Gastrocnemius medialis (tissue), 4 donors: Measurements from ENCODE around the gene UROS. TPM values are rescaled to one million over a fixed set of nuclear protein-coding genes. Genes with fewer than 3 reads are reported as not detected.

Source experiments
- ATAC-seq, 2 donors: fragments of 150-250 bp; one replicate each; pipeline ENCODE4 v1.9.1; 2016
- DNase-seq, 2 donors: peaks; one replicate each; pipeline ENCODE4 v3.0.0-alpha.2; 2019
- H3K27ac ChIP-seq, 4 donors: fragments of 200-600 bp; sonication (generic); 1 replicate in 1 of 4; 2 replicates in 3 of 4; pipeline ENCODE4 v1.5.1; 2016 to 2018; ENCODE audit warnings: mild to moderate bottlenecking in 2 of 4, moderate library complexity in 1 of 4
- H3K27me3 ChIP-seq, 3 donors: fragments of 200-600 bp; sonication (generic) in 2 of 3; 1 replicate in 1 of 3; 2 replicates in 2 of 3; pipeline versions ENCODE4 v1.5.1 to v1.6.0; 2016 to 2019; ENCODE audit warnings: mild to moderate bottlenecking in 1 of 3, moderate library complexity in 1 of 3
- H3K36me3 ChIP-seq, 2 donors: fragments of 200-600 bp; sonication (generic) in 1 of 2; one replicate each; pipeline ENCODE4 v1.5.1; 2017 to 2018
- H3K4me1 ChIP-seq, 2 donors: fragments of 200-600 bp; sonication (generic) in 1 of 2; one replicate each; pipeline ENCODE4 v1.5.1; 2016 to 2017; ENCODE audit warnings: mild to moderate bottlenecking in 2 of 2
- H3K4me3 ChIP-seq, 4 donors: fragments of 200-600 bp; sonication (generic) in 3 of 4; 1 replicate in 1 of 4; 2 replicates in 3 of 4; pipeline ENCODE4 v1.5.1; 2016 to 2019; ENCODE audit warnings: mild to moderate bottlenecking in 2 of 4
- H3K9me3 ChIP-seq, 3 donors: fragments of 200-600 bp; sonication (generic) in 2 of 3; 1 replicate in 1 of 3; 2 replicates in 2 of 3; pipeline ENCODE4 v1.5.1; 2016 to 2019
- POLR2A ChIP-seq, 2 donors: fragments of 450-650 bp; IDR thresholded peaks; one replicate each; pipeline ENCODE4 v1.6.1; 2017; ENCODE audit warnings: antibody characterized with exemption in 2 of 2, mild to moderate bottlenecking in 2 of 2, moderate library complexity in 2 of 2
- in situ Hi-C, 4 donors: fragments of 200-750 bp; cut with MboI; loops; one replicate each; pipeline versions ENCODE4 v1.15.0 to v1.8.0; 2017; ENCODE audit warnings: low sequenced_read_pairs in 4 of 4
- intact Hi-C: fragments of 100-400 bp; cut with DNase I; formaldehyde crosslinking; loops from one replicate; pipeline ENCODE4 v1.15.1; 2023; ENCODE audit warnings: low total_unique reads
- total RNA-seq, 4 donors: library from RNA; depleted of rRNA; stranded (reverse); fragments of >200 nt; gene quantifications; one replicate each; pipeline versions ENCODE4 v1.1.0 to v1.2.3, GENCODE V29; 2016
- TF ChIP-seq, protein P1 (sequence below), 5 experiments: fragments of 450-650 bp in 3 of 5; fragments of 200-600 bp in 2 of 5; sonication (generic) in 2 of 5; IDR thresholded peaks in 4 of 5; conservative IDR thresholded peaks in 1 of 5; 1 replicate in 4 of 5; 2 replicates in 1 of 5; pipeline ENCODE4 v1.5.1; 2016 to 2019; ENCODE audit warnings: antibody characterized with exemption in 5 of 5, mild to moderate bottlenecking in 3 of 5, moderate library complexity in 3 of 5

The UROS gene
- total RNA-seq, 4 donors from 2014 or later: 29.1 to 78.2 (median 64.2) TPM

DNA sequence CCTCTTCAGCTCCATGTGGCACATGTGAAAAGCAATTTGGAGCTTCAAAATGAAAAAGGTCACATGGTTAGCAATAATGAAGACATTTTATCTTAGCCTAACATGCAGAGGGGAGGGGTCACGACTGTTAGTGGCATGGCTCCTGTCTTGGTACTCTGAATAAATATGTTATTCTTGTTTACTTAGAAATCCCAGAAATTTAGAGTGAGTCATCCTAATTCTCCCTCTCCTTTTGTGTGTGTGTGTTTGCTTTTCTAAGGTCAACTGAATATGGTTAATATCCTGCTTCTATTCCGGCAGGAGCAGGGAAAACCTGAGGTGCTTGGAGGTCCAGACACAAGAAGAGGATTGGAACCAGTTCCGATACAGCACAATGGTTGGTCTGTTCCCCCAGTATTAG, 17.9 kb upstream of the UROS start:
- intact Hi-C loops: no loop called here
- ATAC-seq: no peak

DNA sequence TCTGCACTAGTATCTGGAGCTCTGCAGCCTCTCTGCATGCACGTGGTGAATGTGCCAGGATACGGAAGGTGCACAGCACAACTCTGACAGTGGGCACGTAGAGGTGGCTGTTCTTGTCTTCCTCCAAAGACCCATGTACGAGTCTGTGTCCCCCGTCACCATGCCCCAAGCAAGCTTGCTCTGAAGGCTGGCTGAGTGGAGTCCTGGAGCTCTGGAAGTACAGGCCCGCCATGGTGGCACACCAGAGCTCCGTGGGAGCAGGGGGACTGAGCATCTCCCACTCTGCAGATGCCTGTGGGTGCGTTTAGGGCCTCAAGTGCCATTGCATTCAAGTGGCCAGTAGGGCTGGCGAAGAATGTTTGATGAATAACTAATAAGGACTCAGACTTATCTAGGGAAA, 17.3 kb upstream of the UROS start:
- intact Hi-C loops: no loop called here
- in situ Hi-C loops: no loop called here
- H3K9me3 ChIP-seq: no peaks in the 10 kb centered on the region
- TF ChIP-seq, protein P1, sequence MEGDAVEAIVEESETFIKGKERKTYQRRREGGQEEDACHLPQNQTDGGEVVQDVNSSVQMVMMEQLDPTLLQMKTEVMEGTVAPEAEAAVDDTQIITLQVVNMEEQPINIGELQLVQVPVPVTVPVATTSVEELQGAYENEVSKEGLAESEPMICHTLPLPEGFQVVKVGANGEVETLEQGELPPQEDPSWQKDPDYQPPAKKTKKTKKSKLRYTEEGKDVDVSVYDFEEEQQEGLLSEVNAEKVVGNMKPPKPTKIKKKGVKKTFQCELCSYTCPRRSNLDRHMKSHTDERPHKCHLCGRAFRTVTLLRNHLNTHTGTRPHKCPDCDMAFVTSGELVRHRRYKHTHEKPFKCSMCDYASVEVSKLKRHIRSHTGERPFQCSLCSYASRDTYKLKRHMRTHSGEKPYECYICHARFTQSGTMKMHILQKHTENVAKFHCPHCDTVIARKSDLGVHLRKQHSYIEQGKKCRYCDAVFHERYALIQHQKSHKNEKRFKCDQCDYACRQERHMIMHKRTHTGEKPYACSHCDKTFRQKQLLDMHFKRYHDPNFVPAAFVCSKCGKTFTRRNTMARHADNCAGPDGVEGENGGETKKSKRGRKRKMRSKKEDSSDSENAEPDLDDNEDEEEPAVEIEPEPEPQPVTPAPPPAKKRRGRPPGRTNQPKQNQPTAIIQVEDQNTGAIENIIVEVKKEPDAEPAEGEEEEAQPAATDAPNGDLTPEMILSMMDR (IDR thresholded peaks at IDR 0.05 in 4 of 5, conservative IDR thresholded peaks at IDR 0.05 in 1 of 5): no peak
- TF ChIP-seq POLR2A (IDR thresholded peaks at IDR 0.05): no peak
- no peak overlapping the region for H3K4me3 ChIP-seq
- no peak overlapping the region for H3K27ac ChIP-seq
- no peaks in the 10 kb centered on the region for H3K27me3 ChIP-seq
- no peaks in the 10 kb centered on the region for H3K4me1 ChIP-seq
- H3K36me3 ChIP-seq: peaks cover 0 to 72% of the 10 kb centered on the region in 2 donors
- ATAC-seq (no peak), DNase-seq (no peak)

More for the DNA sequence above, 17.9 kb upstream of the UROS start:
- Histone ChIP-seq H3K27me3 (no peaks in the 10 kb centered on the region), H3K36me3 (peaks cover 0 to 66% of the 10 kb centered on the region in 2 donors), H3K27ac (no peak overlapping the region), H3K4me1 (no peaks in the 10 kb centered on the region), H3K4me3 (no peak overlapping the region), H3K9me3 (no peaks in the 10 kb centered on the region)
- in situ Hi-C loops: no loop called here
- no peak for DNase-seq
- TF ChIP-seq, protein P1 (IDR thresholded peaks at IDR 0.05 in 4 of 5, conservative IDR thresholded peaks at IDR 0.05 in 1 of 5): no peak
- TF ChIP-seq POLR2A (IDR thresholded peaks at IDR 0.05): no peak

DNA sequence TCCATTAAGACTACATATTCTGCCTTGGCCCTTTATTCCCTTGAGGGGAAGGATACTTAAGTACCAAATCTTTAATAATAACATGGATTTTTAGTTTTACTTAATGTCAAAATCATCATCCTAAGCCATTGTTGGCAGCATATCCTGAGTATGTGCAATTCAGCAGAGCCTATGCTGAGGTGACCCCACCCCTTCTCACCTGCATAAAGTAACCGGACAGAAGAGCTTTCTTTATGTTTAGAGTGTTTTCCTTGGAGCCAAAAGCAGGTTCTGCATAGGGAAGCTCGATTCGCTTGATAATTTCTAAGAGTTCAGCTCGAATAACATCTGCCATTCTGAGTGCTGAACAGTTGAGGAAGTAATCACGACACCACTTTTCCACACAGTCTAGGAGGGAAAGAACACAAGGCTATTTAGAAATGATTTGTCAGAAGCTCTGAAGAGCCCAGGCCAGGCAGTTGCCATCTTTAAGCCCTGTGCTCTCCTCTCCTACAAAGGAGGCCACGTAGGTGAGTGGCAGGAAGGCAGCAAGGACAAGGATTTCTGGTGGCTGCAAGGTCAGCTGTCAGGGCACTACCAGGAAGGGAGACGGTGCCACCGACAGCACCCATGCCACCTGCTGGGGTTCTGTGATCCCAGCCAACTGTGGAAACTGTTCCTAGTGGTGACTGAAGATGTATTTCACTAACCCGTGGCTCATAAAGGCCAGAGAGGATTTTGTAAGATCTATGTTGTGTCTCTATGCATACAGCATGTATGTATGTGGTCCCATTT, 15.9 kb upstream of the UROS start:
- intact Hi-C loops (no loop called here), in situ Hi-C loops (no loop called here)
- DNase-seq (no peak), ATAC-seq (no peak)
- H3K27ac ChIP-seq: no peak overlapping the region
- no peaks in the 10 kb centered on the region for H3K27me3 ChIP-seq
- TF ChIP-seq, protein P1 (IDR thresholded peaks at IDR 0.05 in 4 of 5, conservative IDR thresholded peaks at IDR 0.05 in 1 of 5): no peak
- no peak for TF ChIP-seq POLR2A (IDR thresholded peaks at IDR 0.05)
- no peaks in the 10 kb centered on the region for H3K4me1 ChIP-seq
- H3K36me3 ChIP-seq: peaks cover 0 to 86% of the 10 kb centered on the region in 2 donors
- no peak overlapping the region for H3K4me3 ChIP-seq
- no peaks in the 10 kb centered on the region for H3K9me3 ChIP-seq

DNA sequence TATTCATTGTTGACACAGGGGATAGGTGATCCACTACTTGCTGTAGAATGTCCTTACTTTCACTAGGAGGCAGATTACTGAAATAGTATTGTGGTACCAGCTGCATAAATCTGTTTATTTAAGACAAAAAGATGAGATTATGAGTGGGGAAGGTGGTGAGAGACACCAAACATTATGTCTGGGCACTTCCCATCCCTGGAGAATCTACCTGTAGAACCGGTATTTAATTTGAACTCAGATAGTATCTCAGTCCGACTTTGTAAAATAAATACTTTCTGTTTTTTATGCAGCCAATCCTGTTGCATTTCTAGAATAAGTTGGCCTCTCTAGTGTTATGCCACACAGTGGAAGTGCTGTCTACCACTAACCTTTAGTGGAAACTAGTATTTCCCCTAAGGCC, 13.7 kb upstream of the UROS start:
- H3K4me1 ChIP-seq: no peaks in the 10 kb centered on the region
- TF ChIP-seq, protein P1 (IDR thresholded peaks at IDR 0.05 in 4 of 5, conservative IDR thresholded peaks at IDR 0.05 in 1 of 5): no peak
- no peak for TF ChIP-seq POLR2A (IDR thresholded peaks at IDR 0.05)
- no peaks in the 10 kb centered on the region for H3K27me3 ChIP-seq
- no peak overlapping the region for H3K27ac ChIP-seq
- peaks cover 0 to 99% of the 10 kb centered on the region in 2 donors for H3K36me3 ChIP-seq
- in situ Hi-C loops: no loop called here
- no peaks in the 10 kb centered on the region for H3K9me3 ChIP-seq
- DNase-seq (no peak), ATAC-seq (no peak)
- intact Hi-C loops: no loop called here
- H3K4me3 ChIP-seq: no peak overlapping the region
